GM20431 (cell line): Measurements from ENCODE around the gene KCNJ18.
"Not testable (repeated sequence)": the region's sequence is repeated elsewhere in the genome, so short reads cannot be mapped to it uniquely, and the experiment has no call there.

Source experiments
- in situ Hi-C: fragments of 300-500 bp; cut with MseI, MboI; formaldehyde crosslinking; loops from one replicate; pipeline ENCODE4 v1.15.0; 2020; ENCODE audit warnings: low sequenced_read_pairs; ENCODE audit not compliant: unreplicated experiment

The KCNJ18 gene

GRCh38 chr17:21719511-21720226 is 27.3 kb downstream of the KCNJ18 start:
- in situ Hi-C loops, result not testable (repeated sequence)

GRCh38 chr17:21720566-21720965 is 28.2 kb downstream of the KCNJ18 start:
- in situ Hi-C loops, result not testable (repeated sequence)

GRCh38 chr17:21722268-21722667 is 29.9 kb downstream of the KCNJ18 start:
- in situ Hi-C loops, result not testable (repeated sequence)

GRCh38 chr17:21724216-21725006 is 32.1 kb downstream of the KCNJ18 start:
- in situ Hi-C loops, result not testable (repeated sequence)

- in situ Hi-C loops, result not testable (repeated sequence)
Measured at GRCh38 chr17:21731076-21731475, 38.8 kb downstream of the KCNJ18 start.

GRCh38 chr17:21733931-21734330 is 41.6 kb downstream of the KCNJ18 start:
- in situ Hi-C loops, result not testable (repeated sequence)

- in situ Hi-C loops, result not testable (repeated sequence)
Measured at GRCh38 chr17:21735814-21736213, 43.5 kb downstream of the KCNJ18 start.

GRCh38 chr17:21737015-21737580 is 44.8 kb downstream of the KCNJ18 start:
- in situ Hi-C loops, result not testable (repeated sequence)

- in situ Hi-C loops, result not testable (repeated sequence)
Measured at GRCh38 chr17:21738241-21738640, 45.9 kb downstream of the KCNJ18 start.

- in situ Hi-C loops, result not testable (repeated sequence)
Measured at GRCh38 chr17:21738877-21739474, 46.7 kb downstream of the KCNJ18 start.

GRCh38 chr17:21739485-21739884 is 47.2 kb downstream of the KCNJ18 start:
- in situ Hi-C loops, result not testable (repeated sequence)

GRCh38 chr17:21740836-21741235 is 48.5 kb downstream of the KCNJ18 start:
- in situ Hi-C loops, result not testable (repeated sequence)

GRCh38 chr17:21741520-21741919 is 49.2 kb downstream of the KCNJ18 start:
- in situ Hi-C loops, result not testable (repeated sequence)

- in situ Hi-C loops, result no loop called here
Measured at GRCh38 chr17:21742326-21742725, 50.0 kb downstream of the KCNJ18 start.

- in situ Hi-C loops, result not testable (repeated sequence)
Measured at GRCh38 chr17:21744151-21744550, 51.8 kb downstream of the KCNJ18 start.

GRCh38 chr17:21744621-21745020 is 52.3 kb downstream of the KCNJ18 start:
- in situ Hi-C loops, result not testable (repeated sequence)

- in situ Hi-C loops, result not testable (repeated sequence)
Measured at GRCh38 chr17:21745385-21746054, 53.2 kb downstream of the KCNJ18 start.

GRCh38 chr17:21746415-21746814 is 54.1 kb downstream of the KCNJ18 start:
- in situ Hi-C loops, result not testable (repeated sequence)

GRCh38 chr17:21747195-21747915 is 55.0 kb downstream of the KCNJ18 start:
- in situ Hi-C loops, result not testable (repeated sequence)
